Liver (tissue), 9 donors: ENCODE measurements around the gene CS. TPM values are rescaled to one million over a fixed set of nuclear protein-coding genes. Genes with fewer than 3 reads are reported as not detected.
"Not testable (repeated sequence)": the region's sequence is repeated elsewhere in the genome, so short reads cannot be mapped to it uniquely, and the experiment has no call there.

ENCODE experiments used
- DNase-seq: peaks from one replicate; pipeline ENCODE4 v3.0.0-alpha.2; 2017; ENCODE audit warnings: low spot score
- H3K27ac ChIP-seq, 2 donors: one replicate each; pipeline ENCODE4 v1.7.0; 2013; ENCODE audit warnings: inconsistent platforms in 2 of 2, low read length in 2 of 2, control low read depth in 1 of 2, low read depth in 1 of 2, mild to moderate bottlenecking in 1 of 2
- H3K27me3 ChIP-seq, 4 donors: one replicate each; pipeline versions ENCODE4 v1.6.1 to v1.7.0; 2013; ENCODE audit warnings: low read length in 3 of 4, inconsistent platforms in 1 of 4, mild to moderate bottlenecking in 1 of 4, moderate library complexity in 1 of 4; ENCODE audit not compliant: control insufficient read depth in 4 of 4, insufficient read depth in 4 of 4
- H3K36me3 ChIP-seq, 4 donors: one replicate each; pipeline versions ENCODE4 v1.6.1 to v1.7.0; 2013; ENCODE audit warnings: low read length in 3 of 4, mild to moderate bottlenecking in 3 of 4, low read depth in 1 of 4, moderate library complexity in 1 of 4; ENCODE audit not compliant: control insufficient read depth in 4 of 4, insufficient read depth in 3 of 4
- H3K4me1 ChIP-seq, 4 donors: one replicate each; pipeline versions ENCODE4 v1.6.1 to v1.7.0; 2013; ENCODE audit warnings: low read length in 3 of 4, mild to moderate bottlenecking in 3 of 4, moderate library complexity in 1 of 4; ENCODE audit not compliant: control insufficient read depth in 4 of 4, insufficient read depth in 4 of 4
- H3K4me3 ChIP-seq, 3 donors: one replicate each; pipeline versions ENCODE4 v1.6.1 to v1.7.0; 2013; ENCODE audit warnings: low read length in 3 of 3, control low read depth in 1 of 3, low read depth in 1 of 3, mild to moderate bottlenecking in 1 of 3
- H3K9ac ChIP-seq, 2 donors: one replicate each; pipeline ENCODE4 v1.7.0; 2013; ENCODE audit warnings: low read length in 2 of 2, mild to moderate bottlenecking in 2 of 2, moderate library complexity in 2 of 2, control low read depth in 1 of 2, low read depth in 1 of 2
- H3K9me3 ChIP-seq, 4 donors: one replicate each; pipeline versions ENCODE4 v1.6.1 to v1.7.0; 2013; ENCODE audit warnings: low read length in 3 of 4; ENCODE audit not compliant: control insufficient read depth in 4 of 4
- CTCF ChIP-seq: fragments of 150-350 bp; IDR thresholded peaks from 2 replicates; pipeline ENCODE4 v1.5.1; 2017; ENCODE audit warnings: improper control_type of control experiment, low read depth, low read length; ENCODE audit not compliant: missing input control
- EGR1 ChIP-seq, 2 donors: IDR thresholded peaks; 2 replicates each; pipeline ENCODE4 v1.6.1; 2016 to 2018; ENCODE audit warnings: antibody characterized with exemption in 2 of 2, low read depth in 2 of 2
- FOXA2 ChIP-seq: IDR thresholded peaks from 2 replicates; pipeline ENCODE4 v1.6.1; 2016; ENCODE audit warnings: antibody characterized with exemption
- HNF4A ChIP-seq, 2 donors: conservative IDR thresholded peaks; 2 replicates each; pipeline ENCODE4 v1.6.1; 2016; ENCODE audit warnings: antibody characterized with exemption in 2 of 2, mild to moderate bottlenecking in 2 of 2
- JUND ChIP-seq, 2 donors: IDR thresholded peaks; 2 replicates each; pipeline ENCODE4 v1.6.1; 2016; ENCODE audit warnings: antibody characterized with exemption in 2 of 2
- NR2F2 ChIP-seq: IDR thresholded peaks from 2 replicates; pipeline ENCODE4 v1.6.1; 2016; ENCODE audit warnings: antibody characterized with exemption
- RAD21 ChIP-seq, 2 donors: IDR thresholded peaks; 2 replicates each; pipeline ENCODE4 v1.6.1; 2016; ENCODE audit warnings: antibody characterized with exemption in 2 of 2, mild to moderate bottlenecking in 2 of 2
- REST ChIP-seq: IDR thresholded peaks from 2 replicates; pipeline ENCODE4 v1.6.1; 2016; ENCODE audit warnings: antibody characterized with exemption, mild to moderate bottlenecking
- RXRA ChIP-seq, 2 donors: IDR thresholded peaks; 2 replicates each; pipeline ENCODE4 v1.6.1; 2017 to 2018; ENCODE audit warnings: antibody characterized with exemption in 2 of 2, mild to moderate bottlenecking in 1 of 2
- SP1 ChIP-seq: IDR thresholded peaks from 2 replicates; pipeline ENCODE4 v1.6.1; 2018; ENCODE audit warnings: antibody characterized with exemption, mild to moderate bottlenecking
- TAF1 ChIP-seq: conservative IDR thresholded peaks from 2 replicates; pipeline ENCODE4 v1.6.1; 2016; ENCODE audit warnings: antibody characterized with exemption, mild to moderate bottlenecking
- ZBTB33 ChIP-seq: IDR thresholded peaks from 2 replicates; pipeline ENCODE4 v1.6.1; 2016; ENCODE audit warnings: antibody characterized with exemption
- WGBS: extraction: QIAGEN DNeasy Blood & Tissue Kit; methylation state at CpG from one replicate; pipeline ENCODE4 v1.1.7; 2013; 5-methylcytosine and 5-hydroxymethylcytosine counted together
- polyA plus RNA-seq, 2 donors: library from polyadenylated mRNA; stranded (reverse) in 1 of 2; unstranded in 1 of 2; fragments of 200-250 nt in 1 of 2; fragments of >200 nt in 1 of 2; fragmentation: Nextera tagmentation in 1 of 2; extraction: Ambion mirVana in 1 of 2; gene quantifications; one replicate each; pipeline versions ENCODE4 v1.2.1 to v1.2.3, GENCODE V29; 2013 to 2015
- total RNA-seq, 2 donors: library from RNA; depleted of rRNA; stranded (reverse); fragments of >200 nt; gene quantifications; one replicate each; pipeline ENCODE4 v1.2.3, GENCODE V29; 2014
- donor health status: healthy.
- donor health status: healthy.
- donor health status: healthy.
- donor health status: healthy.
- donor health status: healthy.

The CS gene
- total and polyA plus RNA-seq, 4 donors = 33.8 to 79.9 (median 47.5) TPM

GRCh38 chr12:56266068-56266692, 34.0 kb downstream of the CS start:
- Histone ChIP-seq H3K9ac (peak overlapping the region; percentile 56 to 83), H3K4me1 (peaks cover 2 to 42% (median 27%) of the 10 kb centered on the region in 4 donors), H3K36me3 (peaks cover 0 to 11% (median 5%) of the 10 kb centered on the region in 4 donors), H3K27ac (peak overlapping the region; percentile 93 to 97), H3K4me3 (peak overlapping the region; percentile 79 to 91 (median 86))
- TF ChIP-seq HNF4A (conservative IDR thresholded peaks at IDR 0.05) = peak; percentile 16 to 43
- H3K27me3 ChIP-seq, H3K9me3 ChIP-seq, DNase-seq: not testable (repeated sequence)
- WGBS = 44% methylated on average over 16 of the region's 16 CpGs

- not testable (repeated sequence) for H3K4me3 ChIP-seq, H3K9me3 ChIP-seq, H3K27me3 ChIP-seq, DNase-seq, H3K36me3 ChIP-seq, H3K9ac ChIP-seq, H3K27ac ChIP-seq
- 92% methylated on average over 7 of the region's 7 CpGs for WGBS
- H3K4me1 ChIP-seq = peaks cover 1 to 26% (median 18%) of the 10 kb centered on the region in 4 donors
These were observed 37.2 kb downstream of the CS start for GRCh38 chr12:56262955-56263354.

GRCh38 chr12:56261503-56262232, 38.5 kb downstream of the CS start:
- H3K27ac ChIP-seq = no peak overlapping the region
- no peaks in the 10 kb centered on the region for H3K9me3 ChIP-seq
- H3K27me3 ChIP-seq = no peaks in the 10 kb centered on the region
- no peak overlapping the region for H3K9ac ChIP-seq
- no peak for DNase-seq
- peaks cover 1 to 25% (median 20%) of the 10 kb centered on the region in 4 donors for H3K4me1 ChIP-seq
- WGBS = 92% methylated on average over 5 of the region's 5 CpGs
- no peaks in the 10 kb centered on the region for H3K36me3 ChIP-seq
- no peak overlapping the region for H3K4me3 ChIP-seq
- no peak for TF ChIP-seq FOXA2
- no peak for TF ChIP-seq RXRA (IDR thresholded peaks at IDR 0.05)
- TF ChIP-seq NR2F2 = no peak
- TF ChIP-seq ZBTB33 = no peak

GRCh38 chr12:56260921-56261320, 39.2 kb downstream of the CS start:
- no peak overlapping the region for H3K9ac ChIP-seq
- H3K4me3 ChIP-seq = no peak overlapping the region
- H3K9me3 ChIP-seq = no peaks in the 10 kb centered on the region
- 80% methylated on average over 3 of the region's 3 CpGs for WGBS
- no peak overlapping the region for H3K27ac ChIP-seq
- no peaks in the 10 kb centered on the region for H3K27me3 ChIP-seq
- peaks cover 0 to under 1% (median 0%) of the 10 kb centered on the region in 4 donors for H3K36me3 ChIP-seq
- peaks cover 1 to 23% (median 15%) of the 10 kb centered on the region in 4 donors for H3K4me1 ChIP-seq
- no peak for DNase-seq
- TF ChIP-seq TAF1 = no peak
- TF ChIP-seq SP1 = no peak
- no peak for TF ChIP-seq JUND (IDR thresholded peaks at IDR 0.05)
- no peak for TF ChIP-seq FOXA2
- no peak for TF ChIP-seq CTCF
- no peak for TF ChIP-seq EGR1 (IDR thresholded peaks at IDR 0.05; ENCODE audit: low read depth in 2 of 2)
- no peak for TF ChIP-seq RAD21 (IDR thresholded peaks at IDR 0.05)
- TF ChIP-seq ZBTB33 = no peak
- no peak for TF ChIP-seq REST
